AG04450 (cell line): ENCODE results near the gene DIP2C. TPM values are rescaled to one million over a fixed set of nuclear protein-coding genes. Genes with fewer than 3 reads are reported as not detected.
"Not testable (repeated sequence)": the region's sequence is repeated elsewhere in the genome, so short reads cannot be mapped to it uniquely, and the experiment has no call there.

Experiments used
- CTCF ChIA-PET: fragments of 300-600, 350-600 bp; formaldehyde crosslinking; extraction: SDS; loops from one replicate; lab custom pipeline; 2022; ENCODE audit warnings: antibody characterized with exemption, inconsistent platforms; lab: Charles Lee
- POLR2A ChIA-PET: fragments of 350-600 bp; formaldehyde crosslinking; extraction: SDS; loops from one replicate; lab custom pipeline; 2021; ENCODE audit warnings: antibody characterized with exemption, inconsistent platforms; lab: Yijun Ruan, JAX
- DNase-seq: peaks from one replicate; pipeline ENCODE4 v3.0.0-alpha.2; 2011; ENCODE audit warnings: low read depth, low spot score
- H3K27ac ChIP-seq: one replicate; pipeline ENCODE4 v1.5.1; 2012; ENCODE audit warnings: low read depth, low read length, control low read depth
- H3K27me3 ChIP-seq: one replicate; pipeline ENCODE4 v1.6.0; 2012; ENCODE audit warnings: low read length; ENCODE audit not compliant: control insufficient read depth, insufficient read depth
- H3K4me3 ChIP-seq: 2 replicates; pipeline ENCODE4 v1.5.1; 2011; ENCODE audit warnings: mild to moderate bottlenecking, low read depth, low read length, control low read depth
- H3K9me3 ChIP-seq: 2 replicates; pipeline ENCODE4 v1.5.1; 2012; ENCODE audit warnings: low read length; ENCODE audit not compliant: control insufficient read depth, insufficient read depth
- CTCF ChIP-seq: IDR thresholded peaks from 2 replicates; pipeline ENCODE4 v1.5.1; 2011; ENCODE audit warnings: low read depth, low read length, control low read depth, inconsistent platforms
- polyA plus RNA-seq: library from polyadenylated mRNA; depleted of rRNA; stranded (reverse); fragments of >200 nt; gene quantifications from 2 replicates; pipeline ENCODE4 v1.2.3, GENCODE V29; 2011

The DIP2C gene
- polyA plus RNA-seq, 1 experiment: 9.6 TPM

DNA sequence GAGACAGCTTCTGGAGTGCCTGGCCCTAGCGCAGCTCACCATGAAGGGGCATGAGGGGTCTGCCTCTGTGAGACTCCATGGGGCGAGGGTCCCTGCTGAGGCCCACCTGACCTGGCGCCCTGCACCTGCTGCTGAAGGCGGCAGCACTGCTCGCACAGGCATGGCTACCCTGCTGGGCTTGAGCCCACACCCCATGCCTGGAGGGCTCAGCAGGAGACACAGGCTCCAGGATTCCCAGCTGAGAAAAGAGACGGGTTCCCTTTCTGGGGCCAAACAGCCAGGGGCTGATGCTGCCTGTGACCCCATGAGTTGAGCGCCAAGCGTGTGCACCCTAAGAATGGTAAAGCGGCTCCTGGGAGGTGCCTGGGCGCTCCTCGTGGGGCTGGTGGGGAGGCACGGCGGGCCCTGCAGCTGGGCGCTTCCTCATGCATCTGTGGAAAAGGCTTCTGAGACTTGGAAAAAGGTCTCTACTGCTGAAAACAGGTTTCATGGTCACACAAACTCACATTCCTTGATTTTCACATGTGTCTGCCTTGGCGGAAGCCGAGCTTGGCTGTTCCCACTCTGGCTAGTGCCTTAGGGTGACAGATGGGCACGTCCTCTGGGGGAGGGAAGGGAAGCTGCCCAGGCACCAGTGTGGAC lies 320.8 kb downstream of the DIP2C start:
- CTCF ChIA-PET: no interaction called here

DNA sequence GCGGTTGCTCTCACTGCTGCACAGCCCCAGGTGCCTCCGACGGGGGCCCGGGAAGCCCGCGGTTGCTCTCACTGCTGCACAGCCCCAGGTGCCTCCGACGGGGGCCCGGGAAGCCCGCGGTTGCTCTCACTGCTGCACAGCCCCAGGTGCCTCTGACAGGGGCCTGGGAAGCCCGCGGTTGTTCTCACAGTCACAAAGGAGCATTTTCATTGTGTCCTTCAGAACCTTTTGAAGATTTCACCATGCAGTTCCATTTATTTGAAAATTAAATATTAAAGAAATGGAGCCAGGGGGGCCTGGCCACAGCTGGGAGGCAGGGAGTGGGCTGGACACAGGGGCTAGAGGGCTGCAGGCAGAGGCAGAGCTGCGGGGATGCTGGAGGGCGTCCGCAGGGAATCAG lies 321.4 kb downstream of the DIP2C start:
- DNase-seq, H3K9me3 ChIP-seq, H3K4me3 ChIP-seq, CTCF ChIA-PET, POLR2A ChIA-PET, H3K27me3 ChIP-seq, H3K27ac ChIP-seq: not testable (repeated sequence)

More for the DNA sequence above, 320.8 kb downstream of the DIP2C start:
- DNase-seq: no peak
- no peak overlapping the region for H3K4me3 ChIP-seq
- H3K9me3 ChIP-seq: no peaks in the 10 kb centered on the region; the same call in 1 of the 2 replicates
- no peak for TF ChIP-seq CTCF
- no peak overlapping the region for H3K27ac ChIP-seq
- H3K27me3 ChIP-seq: no peaks in the 10 kb centered on the region
- POLR2A ChIA-PET: no interaction called here

DNA sequence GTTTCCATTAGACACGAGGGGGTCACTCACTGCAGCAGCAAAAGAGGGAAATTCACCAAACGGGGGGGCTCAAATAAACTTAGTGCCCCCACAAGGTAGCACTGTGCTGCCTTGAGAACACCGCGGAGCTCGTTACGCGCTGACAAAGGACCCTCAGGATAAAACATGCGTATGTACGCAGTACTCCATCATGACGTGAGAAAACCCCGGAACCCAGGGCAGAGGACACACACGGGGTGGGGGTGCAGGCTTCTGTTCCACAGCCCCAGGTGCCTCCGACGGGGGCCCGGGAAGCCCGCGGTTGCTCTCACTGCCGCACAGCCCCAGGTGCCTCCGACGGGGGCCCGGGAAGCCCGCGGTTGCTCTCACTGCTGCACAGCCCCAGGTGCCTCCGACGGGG lies 321.8 kb downstream of the DIP2C start:
- Histone ChIP-seq H3K4me3 (no peak overlapping the region), H3K27me3 (no peaks in the 10 kb centered on the region), H3K9me3 (no peaks in the 10 kb centered on the region; the same call in 1 of the 2 replicates), H3K27ac (no peak overlapping the region)
- no peak for TF ChIP-seq CTCF
- no peak for DNase-seq
- CTCF ChIA-PET: no interaction called here
- POLR2A ChIA-PET: no interaction called here

GRCh38 chr10:366186-366585 lies 323.3 kb downstream of the DIP2C start:
- Histone ChIP-seq H3K4me3 (no peak overlapping the region), H3K9me3 (no peaks in the 10 kb centered on the region; the same call in 1 of the 2 replicates), H3K27ac (no peak overlapping the region), H3K27me3 (no peaks in the 10 kb centered on the region)
- DNase-seq: no peak
- CTCF ChIA-PET: no interaction called here
- POLR2A ChIA-PET: no interaction called here
- no peak for TF ChIP-seq CTCF

DNA sequence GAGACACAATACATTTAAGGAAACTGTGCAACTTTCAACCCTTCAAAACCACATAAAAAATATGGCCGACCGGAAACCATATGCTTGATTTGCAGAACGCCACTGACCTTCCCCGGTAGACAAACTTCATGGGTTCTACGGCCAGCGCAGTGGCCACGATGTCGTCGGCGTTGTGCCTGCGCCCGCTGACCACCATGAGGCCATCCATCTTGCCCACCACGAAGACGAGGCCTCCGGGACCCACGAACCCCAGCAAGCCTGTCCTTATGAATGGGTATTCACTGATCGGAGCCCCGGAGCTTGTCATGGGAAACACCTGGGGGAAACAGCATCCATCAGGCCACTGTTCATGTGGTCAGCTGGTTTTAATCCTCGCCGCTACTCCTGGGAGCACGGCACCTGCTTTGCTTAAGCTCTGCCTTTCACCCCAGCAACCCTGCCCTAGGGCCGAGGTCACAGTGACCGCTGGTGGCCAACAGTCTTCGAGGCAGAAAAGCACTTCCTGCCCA lies 325.1 kb downstream of the DIP2C start:
- DNase-seq: no peak
- CTCF ChIA-PET: no interaction called here

More for the DNA sequence above, 325.1 kb downstream of the DIP2C start:
- Histone ChIP-seq H3K4me3 (no peak overlapping the region), H3K27me3 (no peaks in the 10 kb centered on the region), H3K27ac (no peak overlapping the region), H3K9me3 (no peaks in the 10 kb centered on the region; the same call in 1 of the 2 replicates)
- no peak for TF ChIP-seq CTCF
- POLR2A ChIA-PET: no interaction called here
